Gastrocnemius medialis (tissue), 4 donors: Measurements from ENCODE around the gene CDKL5.

Experiments used
- POLR2A ChIP-seq, 2 donors: fragments of 450-650 bp; IDR thresholded peaks; one replicate each; pipeline ENCODE4 v1.6.1; 2017; ENCODE audit warnings: antibody characterized with exemption in 2 of 2, mild to moderate bottlenecking in 2 of 2, moderate library complexity in 2 of 2
- TF ChIP-seq, protein P1 (sequence below), 5 experiments: fragments of 450-650 bp in 3 of 5; fragments of 200-600 bp in 2 of 5; sonication (generic) in 2 of 5; IDR thresholded peaks in 4 of 5; conservative IDR thresholded peaks in 1 of 5; 1 replicate in 4 of 5; 2 replicates in 1 of 5; pipeline ENCODE4 v1.5.1; 2016 to 2019; ENCODE audit warnings: antibody characterized with exemption in 5 of 5, mild to moderate bottlenecking in 3 of 5, moderate library complexity in 3 of 5

- TF ChIP-seq, protein P1, sequence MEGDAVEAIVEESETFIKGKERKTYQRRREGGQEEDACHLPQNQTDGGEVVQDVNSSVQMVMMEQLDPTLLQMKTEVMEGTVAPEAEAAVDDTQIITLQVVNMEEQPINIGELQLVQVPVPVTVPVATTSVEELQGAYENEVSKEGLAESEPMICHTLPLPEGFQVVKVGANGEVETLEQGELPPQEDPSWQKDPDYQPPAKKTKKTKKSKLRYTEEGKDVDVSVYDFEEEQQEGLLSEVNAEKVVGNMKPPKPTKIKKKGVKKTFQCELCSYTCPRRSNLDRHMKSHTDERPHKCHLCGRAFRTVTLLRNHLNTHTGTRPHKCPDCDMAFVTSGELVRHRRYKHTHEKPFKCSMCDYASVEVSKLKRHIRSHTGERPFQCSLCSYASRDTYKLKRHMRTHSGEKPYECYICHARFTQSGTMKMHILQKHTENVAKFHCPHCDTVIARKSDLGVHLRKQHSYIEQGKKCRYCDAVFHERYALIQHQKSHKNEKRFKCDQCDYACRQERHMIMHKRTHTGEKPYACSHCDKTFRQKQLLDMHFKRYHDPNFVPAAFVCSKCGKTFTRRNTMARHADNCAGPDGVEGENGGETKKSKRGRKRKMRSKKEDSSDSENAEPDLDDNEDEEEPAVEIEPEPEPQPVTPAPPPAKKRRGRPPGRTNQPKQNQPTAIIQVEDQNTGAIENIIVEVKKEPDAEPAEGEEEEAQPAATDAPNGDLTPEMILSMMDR (IDR thresholded peaks at IDR 0.05 in 4 of 5, conservative IDR thresholded peaks at IDR 0.05 in 1 of 5), result no peak
- no peak for TF ChIP-seq POLR2A (IDR thresholded peaks at IDR 0.05)
Measured at GRCh38 chrX:18415386-18415785, 10.0 kb upstream of the CDKL5 start.
